ENCODE measurements around the gene CCL25. TPM values are rescaled to one million over a fixed set of nuclear protein-coding genes. Genes with fewer than 3 reads are reported as not detected.

The CCL25 gene
- total and polyA plus RNA-seq, 9 of the 15 experiments (the other 6 are each of a cell fraction or from before 2014, with no cell fraction given) = 0.15 TPM; not detected in 8

GRCh38 chr19:8085598-8086408 lies 33.2 kb downstream of the CCL25 start (continued):
- TF ChIP-seq, protein P1, sequence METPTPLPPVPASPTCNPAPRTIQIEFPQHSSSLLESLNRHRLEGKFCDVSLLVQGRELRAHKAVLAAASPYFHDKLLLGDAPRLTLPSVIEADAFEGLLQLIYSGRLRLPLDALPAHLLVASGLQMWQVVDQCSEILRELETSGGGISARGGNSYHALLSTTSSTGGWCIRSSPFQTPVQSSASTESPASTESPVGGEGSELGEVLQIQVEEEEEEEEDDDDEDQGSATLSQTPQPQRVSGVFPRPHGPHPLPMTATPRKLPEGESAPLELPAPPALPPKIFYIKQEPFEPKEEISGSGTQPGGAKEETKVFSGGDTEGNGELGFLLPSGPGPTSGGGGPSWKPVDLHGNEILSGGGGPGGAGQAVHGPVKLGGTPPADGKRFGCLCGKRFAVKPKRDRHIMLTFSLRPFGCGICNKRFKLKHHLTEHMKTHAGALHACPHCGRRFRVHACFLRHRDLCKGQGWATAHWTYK (CRISPR knock-in tag; IDR thresholded peaks at IDR 0.05) = peak; percentile 93
- TF ChIP-seq, protein P2, sequence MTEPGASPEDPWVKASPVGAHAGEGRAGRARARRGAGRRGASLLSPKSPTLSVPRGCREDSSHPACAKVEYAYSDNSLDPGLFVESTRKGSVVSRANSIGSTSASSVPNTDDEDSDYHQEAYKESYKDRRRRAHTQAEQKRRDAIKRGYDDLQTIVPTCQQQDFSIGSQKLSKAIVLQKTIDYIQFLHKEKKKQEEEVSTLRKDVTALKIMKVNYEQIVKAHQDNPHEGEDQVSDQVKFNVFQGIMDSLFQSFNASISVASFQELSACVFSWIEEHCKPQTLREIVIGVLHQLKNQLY (CRISPR knock-in tag; conservative IDR thresholded peaks at IDR 0.05) = no peak

DNA sequence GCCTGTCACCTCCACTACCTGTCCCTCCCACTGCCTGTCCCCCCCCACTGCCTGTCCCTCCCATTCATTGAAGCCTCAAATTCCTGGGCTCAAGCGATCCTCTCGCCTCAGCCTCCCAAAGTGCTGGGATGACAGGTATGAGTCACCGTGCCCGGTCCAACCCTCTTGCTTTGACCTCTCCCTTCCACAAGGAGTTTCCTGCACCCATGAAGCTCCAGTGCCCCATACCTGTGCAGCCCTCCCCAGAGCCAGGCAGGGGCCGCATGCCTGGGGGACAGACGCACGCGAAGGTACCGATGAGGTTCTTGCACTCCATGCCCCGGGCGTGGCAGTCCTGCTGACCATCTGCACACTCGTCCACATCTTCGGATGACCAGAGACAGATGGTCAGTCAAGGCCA lies 34.3 kb downstream of the CCL25 start:
- CTCF ChIA-PET (ENCODE audit: low intra/inter-chr PET ratio) = no interaction called here
- DNase-seq (ENCODE audit: extremely low read depth in 1 of 4, low spot score in 3 of 4) (no peak), ATAC-seq (no peak), FAIRE-seq (no peak)
- in situ Hi-C loops (cut with MboI) = no loop called here
- intact Hi-C loops (cut with micrococcal nuclease) = loop anchor here (5.0 kb wide), 1 partner anchor 55 kb away; no protein-coding TSS in a partner anchor
- BruUV-seq (replicated peaks) = no TSS peak
- 82% methylated on average over 11 of the region's 13 CpGs for WGBS (ENCODE audit: insufficient coverage, low coverage, missing lambda C conversion rate)
- H3K79me2 ChIP-seq (ENCODE audit: control insufficient read depth, insufficient read depth, low read length) = no peaks in the 10 kb centered on the region
- H4K20me1 ChIP-seq (replicated peaks; ENCODE audit: control insufficient read depth, insufficient read depth, low read length) = no peaks in the 10 kb centered on the region
- H3K9me3 ChIP-seq (replicated peaks; ENCODE audit: control insufficient read depth, insufficient read depth, low read depth, low read length) = no peaks in the 10 kb centered on the region; the same call in 1 of the 2 replicates
- H3K27me3 ChIP-seq (ENCODE audit: control insufficient read depth in 2 of 2, insufficient read depth in 2 of 2, low read length in 2 of 2) = no peaks in the 10 kb centered on the region
- H3K27ac ChIP-seq (ENCODE audit: extremely low read depth, low read depth, low read length) = peak overlapping the region; percentile 84; the same call in 2 of the 3 replicates
- peak overlapping the region in 1 of 2 experiments; percentile 84; a peak in 2 of 4 replicates for H3K9ac ChIP-seq (ENCODE audit: insufficient read depth in 1 of 2, low read depth in 2 of 2, low read length in 2 of 2)
- H3K9me1 ChIP-seq (ENCODE audit: control insufficient read depth, insufficient read depth, low read length) = no peaks in the 10 kb centered on the region
- POLR2A ChIA-PET = interaction anchor here (1.4 kb wide), 1 partner anchor 21 kb away, joined by 3 read pairs; no protein-coding TSS in a partner anchor
- H3K4me1 ChIP-seq (replicated peaks in 1 of 2; ENCODE audit: control insufficient read depth in 2 of 2, insufficient read depth in 2 of 2, low read length in 2 of 2) = peaks cover 15 to 48% of the 10 kb centered on the region in 2 experiments
- no peak overlapping the region for H3K4me2 ChIP-seq (ENCODE audit: insufficient read depth, low read length)
- H2AFZ ChIP-seq (ENCODE audit: low read depth, low read length) = peak overlapping the region; percentile 98
- no peaks in the 10 kb centered on the region for H3K36me3 ChIP-seq (ENCODE audit: control insufficient read depth, insufficient read depth, low read length)
- H3K4me3 ChIP-seq = no peak overlapping the region
- no peak for TF ChIP-seq MTF1 (CRISPR knock-in tag; IDR thresholded peaks at IDR 0.05; ENCODE audit: borderline replicate concordance)
- TF ChIP-seq SNIP1 (IDR thresholded peaks at IDR 0.05; ENCODE audit: low read depth) = no peak
- peak; percentile 60 for TF ChIP-seq JUND (IDR thresholded peaks at IDR 0.05; ENCODE audit: borderline replicate concordance, low read depth, low read length)
- TF ChIP-seq JUND (tag; IDR thresholded peaks at IDR 0.05; ENCODE audit: borderline replicate concordance, low read depth, low read length) = no peak; the same call in 2 of the 3 replicates
- TF ChIP-seq, protein P3, sequence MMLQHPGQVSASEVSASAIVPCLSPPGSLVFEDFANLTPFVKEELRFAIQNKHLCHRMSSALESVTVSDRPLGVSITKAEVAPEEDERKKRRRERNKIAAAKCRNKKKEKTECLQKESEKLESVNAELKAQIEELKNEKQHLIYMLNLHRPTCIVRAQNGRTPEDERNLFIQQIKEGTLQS (IDR thresholded peaks at IDR 0.05) = peak; percentile 60
- TF ChIP-seq, protein P3 (CRISPR knock-in tag; conservative IDR thresholded peaks at IDR 0.05) = no peak
- TF ChIP-seq, protein P4, sequence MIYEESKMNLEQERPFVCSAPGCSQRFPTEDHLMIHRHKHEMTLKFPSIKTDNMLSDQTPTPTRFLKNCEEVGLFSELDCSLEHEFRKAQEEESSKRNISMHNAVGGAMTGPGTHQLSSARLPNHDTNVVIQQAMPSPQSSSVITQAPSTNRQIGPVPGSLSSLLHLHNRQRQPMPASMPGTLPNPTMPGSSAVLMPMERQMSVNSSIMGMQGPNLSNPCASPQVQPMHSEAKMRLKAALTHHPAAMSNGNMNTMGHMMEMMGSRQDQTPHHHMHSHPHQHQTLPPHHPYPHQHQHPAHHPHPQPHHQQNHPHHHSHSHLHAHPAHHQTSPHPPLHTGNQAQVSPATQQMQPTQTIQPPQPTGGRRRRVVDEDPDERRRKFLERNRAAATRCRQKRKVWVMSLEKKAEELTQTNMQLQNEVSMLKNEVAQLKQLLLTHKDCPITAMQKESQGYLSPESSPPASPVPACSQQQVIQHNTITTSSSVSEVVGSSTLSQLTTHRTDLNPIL (CRISPR knock-in tag; IDR thresholded peaks at IDR 0.05) = no peak
- TF ChIP-seq ZNF740 (CRISPR knock-in tag; IDR thresholded peaks at IDR 0.05) = peak; percentile 73
- no peak; a peak in 1 of 4 replicates for TF ChIP-seq ZNF740 (tag; IDR thresholded peaks at IDR 0.05)
- TF ChIP-seq NEUROD1 (IDR thresholded peaks at IDR 0.05; ENCODE audit: borderline replicate concordance, low read depth, low read length, partially characterized antibody) = no peak
- TF ChIP-seq U2AF1 (optimal IDR thresholded peaks at IDR 0.05; ENCODE audit: low read depth, low read length) = no peak
